H1 (cell line): ENCODE data around the gene SLC35B1. TPM values are rescaled to one million over a fixed set of nuclear protein-coding genes. Genes with fewer than 3 reads are reported as not detected.

Source experiments
- CTCF ChIA-PET: fragments of 300-600 bp; sonication (Branson Sonifier 250); formaldehyde crosslinking; loops from one replicate; lab custom pipeline; 2021; ENCODE audit not compliant: partially characterized antibody; lab: Charles Lee
- POLR2A ChIA-PET: fragments of 300-600 bp; sonication (Branson Sonifier 250); formaldehyde crosslinking; loops from one replicate; lab custom pipeline; 2021; ENCODE audit warnings: inconsistent platforms; ENCODE audit not compliant: partially characterized antibody; lab: Charles Lee
- DNase-seq, 2 experiments: peaks; one replicate each; pipeline versions ENCODE4 v3.0.0 to v3.0.0-alpha.2; 2010 to 2022; ENCODE audit warnings: low spot score in 2 of 2, low read depth in 1 of 2, mixed read lengths in 1 of 2
- FAIRE-seq: peaks from 2 replicates; lab custom pipeline; 2011; peaks lifted over from hg19 to GRCh38; lab: Jason Lieb, UNC
- H2AFZ ChIP-seq: 2 replicates; pipeline ENCODE4 v1.8.1; 2012; ENCODE audit warnings: low read length, inconsistent platforms
- H2AK5ac ChIP-seq: 2 replicates; pipeline ENCODE4 v1.6.1; 2013; ENCODE audit warnings: low read depth, low read length
- H2BK120ac ChIP-seq: replicated peaks from 2 replicates; pipeline ENCODE3; 2013; ENCODE audit warnings: low read depth, low read length, inconsistent platforms
- H2BK12ac ChIP-seq: 2 replicates; pipeline ENCODE4 v1.6.1; 2013; ENCODE audit warnings: low read depth, low read length
- H2BK15ac ChIP-seq: 2 replicates; pipeline ENCODE4 v1.6.1; 2013; ENCODE audit warnings: low read length
- H2BK20ac ChIP-seq: 2 replicates; pipeline ENCODE4 v1.6.1; 2013; ENCODE audit warnings: low read length
- H2BK5ac ChIP-seq: 2 replicates; pipeline ENCODE4 v1.6.1; 2013; ENCODE audit warnings: low read depth, low read length
- H3K14ac ChIP-seq: 2 replicates; pipeline ENCODE4 v1.6.1; 2013; ENCODE audit warnings: inconsistent platforms; ENCODE audit not compliant: insufficient read length
- H3K18ac ChIP-seq: 2 replicates; pipeline ENCODE4 v1.6.1; 2013; ENCODE audit warnings: low read length; ENCODE audit errors: extremely low read depth
- H3K23ac ChIP-seq: 2 replicates; pipeline ENCODE4 v1.6.1; 2013; ENCODE audit warnings: inconsistent platforms; ENCODE audit not compliant: insufficient read length
- H3K23me2 ChIP-seq: 2 replicates; pipeline ENCODE4 v1.6.1; 2013; ENCODE audit warnings: low read depth, low read length
- H3K27ac ChIP-seq: 2 replicates; pipeline ENCODE4 v1.6.1; 2011; ENCODE audit warnings: low read depth, low read length, inconsistent platforms
- H3K27me3 ChIP-seq, 4 experiments: replicated peaks in 1 of 4; 1 replicate in 1 of 4; 2 replicates in 3 of 4; pipeline versions ENCODE4 v1.6.1 to v1.8.1; 2011 to 2013; ENCODE audit warnings: low read length in 3 of 4, mild to moderate bottlenecking in 3 of 4, inconsistent platforms in 2 of 4, mixed read lengths in 2 of 4, moderate library complexity in 1 of 4; ENCODE audit not compliant: control insufficient read depth in 3 of 4, insufficient read depth in 3 of 4; ENCODE audit errors: extremely low read depth in 1 of 4
- H3K36me3 ChIP-seq, 4 experiments: 2 replicates each; pipeline versions ENCODE4 v1.6.1 to v1.8.1; 2011 to 2013; ENCODE audit warnings: mild to moderate bottlenecking in 4 of 4, low read length in 3 of 4, moderate library complexity in 2 of 4, control low read depth in 1 of 4, inconsistent platforms in 1 of 4; ENCODE audit not compliant: insufficient read depth in 4 of 4, control insufficient read depth in 2 of 4
- H3K4ac ChIP-seq: replicated peaks from 2 replicates; pipeline ENCODE3; 2013; ENCODE audit warnings: low read length, low read depth, mixed read lengths, inconsistent platforms; ENCODE audit not compliant: insufficient read length
- H3K4me1 ChIP-seq, 4 experiments: replicated peaks in 1 of 4; 1 replicate in 1 of 4; 2 replicates in 3 of 4; pipeline versions ENCODE4 v1.6.1 to v1.8.1; 2011 to 2013; ENCODE audit warnings: low read length in 3 of 4, inconsistent platforms in 2 of 4, mixed read lengths in 1 of 4; ENCODE audit not compliant: insufficient read depth in 4 of 4, control insufficient read depth in 3 of 4
- H3K4me2 ChIP-seq, 2 experiments: 2 replicates each; pipeline versions ENCODE4 v1.6.1 to v1.8.1; 2011 to 2013; ENCODE audit warnings: low read depth in 2 of 2, low read length in 2 of 2, control low read depth in 1 of 2, inconsistent platforms in 1 of 2, mild to moderate bottlenecking in 1 of 2; ENCODE audit not compliant: insufficient read depth in 1 of 2
- H3K4me3 ChIP-seq, 4 experiments: fragments of 200-600, 300-600 bp in 1 of 4; sonication (generic), shearing (Covaris generic), sonication (Bioruptor Twin) in 1 of 4; 2 replicates each; pipeline versions ENCODE4 v1.5.1 to v1.8.1; 2011 to 2016; ENCODE audit warnings: low read length in 4 of 4, low read depth in 3 of 4, control low read depth in 2 of 4, inconsistent platforms in 2 of 4, mild to moderate bottlenecking in 2 of 4, mixed read lengths in 1 of 4, moderate library complexity in 1 of 4; ENCODE audit not compliant: insufficient read depth in 2 of 4; ENCODE audit errors: extremely low read depth in 1 of 4
- H3K56ac ChIP-seq: replicated peaks from 2 replicates; pipeline ENCODE3; 2013; ENCODE audit warnings: low read depth, mild to moderate bottlenecking, mixed read lengths, low read length, inconsistent platforms; ENCODE audit not compliant: insufficient read length
- H3K79me1 ChIP-seq: 2 replicates; pipeline ENCODE4 v1.6.1; 2013; ENCODE audit warnings: low read depth, low read length, control low read depth
- H3K79me2 ChIP-seq, 2 experiments: 2 replicates each; pipeline versions ENCODE4 v1.6.1 to v1.8.1; 2012 to 2013; ENCODE audit warnings: low read length in 2 of 2, mild to moderate bottlenecking in 2 of 2, inconsistent platforms in 1 of 2; ENCODE audit not compliant: insufficient read depth in 2 of 2, control insufficient read depth in 1 of 2
- H3K9ac ChIP-seq, 4 experiments: replicated peaks in 1 of 4; 1 replicate in 1 of 4; 2 replicates in 3 of 4; pipeline versions ENCODE4 v1.6.1 to v1.8.1; 2011 to 2013; ENCODE audit warnings: low read depth in 3 of 4, low read length in 3 of 4, control low read depth in 2 of 4, mild to moderate bottlenecking in 2 of 4, moderate library complexity in 2 of 4, inconsistent platforms in 1 of 4; ENCODE audit errors: extremely low read depth in 1 of 4
- H3K9me3 ChIP-seq, 2 experiments: 2 replicates each; pipeline versions ENCODE4 v1.6.1 to v1.8.1; 2012 to 2013; ENCODE audit warnings: mild to moderate bottlenecking in 2 of 2, moderate library complexity in 2 of 2, control low read depth in 1 of 2, inconsistent platforms in 1 of 2, low read depth in 1 of 2, low read length in 1 of 2, mixed read lengths in 1 of 2; ENCODE audit not compliant: insufficient read depth in 2 of 2
- H4K20me1 ChIP-seq, 2 experiments: replicated peaks in 1 of 2; 2 replicates each; pipeline versions ENCODE3 to v1.8.1; 2011 to 2013; ENCODE audit warnings: inconsistent platforms in 2 of 2, low read length in 2 of 2, mild to moderate bottlenecking in 1 of 2; ENCODE audit not compliant: insufficient read depth in 2 of 2, control insufficient read depth in 1 of 2
- H4K5ac ChIP-seq: 2 replicates; pipeline ENCODE4 v1.6.1; 2013; ENCODE audit warnings: low read length, low read depth, mixed read lengths, inconsistent platforms; ENCODE audit not compliant: insufficient read length
- H4K8ac ChIP-seq: 2 replicates; pipeline ENCODE4 v1.8.0; 2013; ENCODE audit warnings: mild to moderate bottlenecking, moderate library complexity, low read length, inconsistent platforms; ENCODE audit not compliant: insufficient read depth; ENCODE audit errors: extremely low read depth
- H4K91ac ChIP-seq: replicated peaks from 2 replicates; pipeline ENCODE3; 2013; ENCODE audit warnings: low read length, mixed read lengths, inconsistent platforms; ENCODE audit not compliant: insufficient read length
- ASH2L ChIP-seq: fragments of 200-600, 300-600 bp; sonication (generic); IDR thresholded peaks from one replicate; pipeline ENCODE4 v1.7.1; 2017; ENCODE audit warnings: low read length
- BACH1 ChIP-seq: IDR thresholded peaks from 2 replicates; pipeline ENCODE4 v1.6.1; 2012; ENCODE audit warnings: low read length, improper control_type of control experiment
- CBX8 ChIP-seq: fragments of 300-800, 300-1000 bp; sonication (generic); IDR thresholded peaks from 2 replicates; pipeline ENCODE4 v1.7.1; 2016; ENCODE audit warnings: low read depth, low read length, borderline replicate concordance
- CEBPB ChIP-seq: IDR thresholded peaks from 2 replicates; pipeline ENCODE4 v1.6.1; 2012; ENCODE audit warnings: low read depth, low read length
- EGR1 ChIP-seq: IDR thresholded peaks from 2 replicates; pipeline ENCODE4 v1.6.1; 2011; ENCODE audit warnings: low read depth, low read length, borderline replicate concordance
- EP300 ChIP-seq, 2 experiments: IDR thresholded peaks; 1 replicate in 1 of 2; 2 replicates in 1 of 2; pipeline ENCODE4 v1.6.1; 2011 to 2012; ENCODE audit warnings: low read depth in 2 of 2, low read length in 2 of 2, mild to moderate bottlenecking in 2 of 2, borderline replicate concordance in 1 of 2, inconsistent platforms in 1 of 2, moderate library complexity in 1 of 2
- HDAC6 ChIP-seq: IDR thresholded peaks from one replicate; pipeline ENCODE4 v1.7.1; 2012; ENCODE audit warnings: low read depth, mild to moderate bottlenecking, inconsistent platforms, low read length, moderate library complexity
- JUND ChIP-seq: IDR thresholded peaks from 2 replicates; pipeline ENCODE4 v1.6.1; 2011; ENCODE audit warnings: mild to moderate bottlenecking, improper control_type of control experiment, low read length
- MAX ChIP-seq: IDR thresholded peaks from 2 replicates; pipeline ENCODE4 v1.6.1; 2012; ENCODE audit warnings: inconsistent platforms
- SUZ12 ChIP-seq: fragments of 200-600 bp; sonication (generic); IDR thresholded peaks from 2 replicates; pipeline ENCODE4 v1.6.1; 2012; ENCODE audit warnings: mild to moderate bottlenecking, inconsistent platforms, low read length, moderate library complexity, mixed read lengths
- TAF7 ChIP-seq: optimal IDR thresholded peaks from 2 replicates; pipeline ENCODE3; 2011; ENCODE audit warnings: low read depth, mild to moderate bottlenecking, inconsistent platforms, low read length, moderate library complexity, borderline replicate concordance
- WGBS, 2 experiments: shearing (Covaris generic) in 1 of 2; methylation state at CpG; one replicate each; pipeline versions ENCODE4 v1.1.6 to v1.1.7; 2013 to 2015; ENCODE audit warnings: low lambda C conversion rate in 2 of 2, mixed read lengths in 2 of 2, inconsistent platforms in 1 of 2, low coverage in 1 of 2, missing lambda C conversion rate in 1 of 2; ENCODE audit not compliant: insufficient replicate concordance in 2 of 2, insufficient coverage in 1 of 2, insufficient read length in 1 of 2; ENCODE audit errors: extremely low coverage in 1 of 2, missing lambda C conversion rate in 1 of 2; 5-methylcytosine and 5-hydroxymethylcytosine counted together
- polyA plus RNA-seq, 7 experiments: library from polyadenylated mRNA; depleted of rRNA in 3 of 7; stranded (reverse) in 5 of 7; unstranded in 2 of 7; fragments of >200 nt in 5 of 7; fragments of 200-250 nt in 2 of 7; gene quantifications; 1 replicate in 5 of 7; 2 replicates in 1 of 7; 4 replicates in 1 of 7; pipeline versions ENCODE4 v1.2.1 to v1.2.3, GENCODE V29; 2011 to 2013; ENCODE audit warnings: missing spikeins in 2 of 7, mixed read lengths in 2 of 7
- total RNA-seq: library from RNA; stranded (reverse); fragmentation: NEBNext Ultra II Directional; extraction: Animal tissue kit (Norgen Biotek cat#: 25700); gene quantifications from 2 replicates; pipeline ENCODE4 v1.2.1, GENCODE V29; 2021

The SLC35B1 gene
- total and polyA plus RNA-seq, 2 of the 8 experiments (the other 6 are each of a cell fraction or from before 2014, with no cell fraction given), result 56.5 to 87.7 TPM

GRCh38 chr17:49677134-49677932 lies 30.4 kb downstream of the SLC35B1 start:
- POLR2A ChIA-PET, result interaction anchor here (0.6 to 1.1 kb wide), 13 partner anchors 9 to 910 kb away, joined by 3 to 8 read pairs (median 4); partner anchors contain the start of gene FAM117A
- peak; percentile 88 to 98 for DNase-seq
- peak overlapping the region; percentile 63 to 78 (median 68) for H3K4me3 ChIP-seq
- TF ChIP-seq MAX (peak; percentile 73), CEBPB (no peak), EP300 (IDR thresholded peaks at IDR 0.05; ENCODE audit: borderline replicate concordance in 1 of 2, low read depth in 2 of 2, low read length in 2 of 2) (no peak), ASH2L (peak; percentile 84), HDAC6 (no peak), CBX8 (no peak), SUZ12 (no peak), JUND (no peak), BACH1 (no peak), EGR1 (no peak), TAF7 (peak; percentile 6)

More at GRCh38 chr17:49677134-49677932, 30.4 kb downstream of the SLC35B1 start:
- Histone ChIP-seq H2BK120ac (no peak overlapping the region), H3K23ac (no peak overlapping the region), H3K79me1 (peaks cover 4% of the 10 kb centered on the region), H4K91ac (no peak overlapping the region), H3K18ac (peak overlapping the region; percentile 88), H3K4me2 (peak overlapping the region; percentile 76 to 90), H3K27ac (peak overlapping the region; percentile 69), H2BK20ac (no peak overlapping the region), H3K14ac (no peak overlapping the region), H3K27me3 (peaks cover 0 to 2% (median 0%) of the 10 kb centered on the region in 4 experiments; a peak in 2 of 7 replicates), H2BK12ac (peak overlapping the region; percentile 50; the same call in 1 of the 2 replicates), H2AFZ (0 out of 2 replicates have a peak overlapping the region, but pooled peaks have one; percentile 38), H2BK5ac (peak overlapping the region; percentile 83; the same call in 1 of the 2 replicates), H3K9me3 (no peaks in the 10 kb centered on the region; a peak in 2 of 4 replicates), H3K79me2 (peaks cover 6 to 45% of the 10 kb centered on the region in 2 experiments), H4K5ac (peak overlapping the region; percentile 46), H2AK5ac (no peak overlapping the region), H3K9ac (peak overlapping the region; percentile 70 to 75 (median 74)), H3K56ac (peak overlapping the region; percentile 77), H3K4ac (peak overlapping the region; percentile 89), H4K20me1 (no peaks in the 10 kb centered on the region), H3K36me3 (no peaks in the 10 kb centered on the region; a peak in 1 of 8 replicates), H3K23me2 (peaks cover 5% of the 10 kb centered on the region; the same call in 1 of the 2 replicates), H3K4me1 (no peaks in the 10 kb centered on the region; a peak in 1 of 7 replicates), H2BK15ac (no peak overlapping the region), H4K8ac (peak overlapping the region; percentile 77)
- no peak for FAIRE-seq
- CTCF ChIA-PET, result interaction anchor here (0.6 to 1.6 kb wide), 6 partner anchors 14 to 426 kb away, joined by 3 to 8 read pairs (median 4); no protein-coding TSS in a partner anchor
- 0% methylated on average over 28 of the region's 34 CpGs; no CpG with 5 or more reads in 1 of the 2 experiments for WGBS, 2 experiments
